Cardiac muscle cell (in vitro differentiated cells and primary cell): ENCODE results near the gene DYNLT5. TPM values are rescaled to one million over a fixed set of nuclear protein-coding genes. Genes with fewer than 3 reads are reported as not detected.
A peak's percentile ranks its signal among the peaks of the same experiment; 100 is the strongest.

Experiments
- DNase-seq, 2 donors: peaks; one replicate each; pipeline versions ENCODE4 v3.0.0 to v3.0.0-alpha.2; 2010 to 2017; ENCODE audit warnings: low read depth in 1 of 2, low spot score in 1 of 2
- H3K27ac ChIP-seq: fragments of 200-600 bp; sonication (generic); 2 replicates; pipeline ENCODE4 v1.5.1; 2016
- H3K27me3 ChIP-seq: fragments of 200-600 bp; sonication (generic); 2 replicates; pipeline ENCODE4 v1.6.0; 2016; ENCODE audit warnings: control low read depth
- H3K36me3 ChIP-seq: fragments of 200-600 bp; sonication (generic); 2 replicates; pipeline ENCODE4 v1.5.1; 2016; ENCODE audit warnings: control low read depth
- H3K4me1 ChIP-seq: fragments of 200-600 bp; sonication (generic); 2 replicates; pipeline ENCODE4 v1.8.1; 2017; ENCODE audit warnings: low read depth, mild to moderate bottlenecking, mixed run types
- H3K4me3 ChIP-seq: fragments of 200-600 bp; sonication (generic); 2 replicates; pipeline ENCODE4 v1.5.1; 2016; ENCODE audit warnings: mild to moderate bottlenecking
- H3K9me3 ChIP-seq: fragments of 200-600 bp; sonication (generic); 2 replicates; pipeline ENCODE4 v1.5.1; 2017; ENCODE audit warnings: low read depth, mild to moderate bottlenecking, control low read depth
- CTCF ChIP-seq: IDR thresholded peaks from 2 replicates; pipeline ENCODE4 v1.5.1; 2012; ENCODE audit warnings: low read depth, mild to moderate bottlenecking, low read length
- polyA plus RNA-seq: library from polyadenylated mRNA; unstranded; fragments of >200 nt; fragmentation: Nextera tagmentation; extraction: Ambion mirVana; gene quantifications from 2 replicates; pipeline ENCODE4 v1.2.1, GENCODE V29; 2016
- total RNA-seq: library from RNA; depleted of rRNA; stranded (reverse); fragments of >200 nt; gene quantifications from 2 replicates; pipeline ENCODE4 v1.2.3, GENCODE V29; 2016

The DYNLT5 gene
- total and polyA plus RNA-seq, 2 experiments from 2014 or later: 5.3 to 28.6 TPM

DNA sequence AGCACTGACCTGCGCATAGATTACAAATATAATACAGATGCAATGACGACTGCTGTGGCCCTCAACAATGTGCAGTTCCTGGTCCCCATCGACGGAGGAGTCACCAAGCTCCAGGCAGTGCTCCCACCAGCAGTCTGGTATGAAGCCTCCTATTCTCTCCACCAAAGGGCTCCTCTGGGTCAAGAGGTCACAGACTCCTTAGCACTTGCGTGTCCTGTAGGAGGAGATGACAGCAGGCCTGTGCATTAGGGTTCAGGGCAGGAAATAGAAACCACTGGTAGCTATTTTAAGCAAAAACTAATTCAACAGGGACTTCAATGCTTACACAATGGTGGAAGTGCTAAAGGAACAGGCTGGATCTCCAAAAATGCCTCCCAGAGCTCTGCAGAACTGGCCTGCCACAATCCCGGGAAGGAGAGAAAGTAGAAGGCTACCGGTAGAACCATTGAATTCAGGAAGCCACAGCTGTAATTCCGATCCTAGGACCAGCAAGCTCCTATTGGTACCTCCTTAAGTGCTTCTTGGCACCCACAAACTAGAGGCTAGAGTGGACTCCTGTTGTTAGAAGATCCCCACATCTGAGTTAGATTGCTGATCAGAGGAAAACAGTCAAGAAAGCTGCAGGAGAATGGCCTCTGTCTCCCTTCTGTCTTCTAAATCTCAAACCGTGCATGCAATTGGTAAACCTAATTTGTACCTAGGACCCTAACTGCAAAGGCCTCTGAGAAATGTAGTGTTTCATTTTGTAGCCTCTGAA lies 12.7 kb upstream of the DYNLT5 start:
- no peak for TF ChIP-seq CTCF
- H3K4me1 ChIP-seq: peaks cover 19% of the 10 kb centered on the region
- no peak overlapping the region for H3K4me3 ChIP-seq
- no peaks in the 10 kb centered on the region for H3K36me3 ChIP-seq
- H3K27ac ChIP-seq: peak overlapping the region; percentile 90
- no peaks in the 10 kb centered on the region for H3K27me3 ChIP-seq
- H3K9me3 ChIP-seq: no peaks in the 10 kb centered on the region
- DNase-seq: peak in 1 of 2 donors; percentile 54

DNA sequence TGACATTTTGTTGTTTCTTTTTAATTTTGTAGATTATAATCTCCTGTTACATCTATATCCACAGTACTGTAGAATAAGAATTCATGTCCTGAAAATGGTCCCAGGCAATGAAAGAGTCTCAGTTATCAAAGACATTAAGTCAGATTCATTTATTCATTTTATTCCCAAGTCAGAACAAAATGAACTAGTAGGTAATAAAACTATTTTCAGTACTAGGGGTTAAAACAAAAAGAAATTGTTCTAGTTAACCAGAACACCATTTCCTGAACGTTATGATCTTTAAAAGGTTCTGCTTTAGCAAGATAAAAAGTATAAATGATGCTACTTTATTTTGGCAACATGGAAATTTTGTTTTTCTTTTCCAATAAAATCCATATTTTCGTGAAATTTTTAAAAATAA lies 6.8 kb upstream of the DYNLT5 start:
- TF ChIP-seq CTCF: no peak
- Histone ChIP-seq H3K27me3 (no peaks in the 10 kb centered on the region), H3K36me3 (no peaks in the 10 kb centered on the region), H3K4me3 (no peak overlapping the region), H3K9me3 (no peaks in the 10 kb centered on the region), H3K27ac (no peak overlapping the region), H3K4me1 (peaks cover 10% of the 10 kb centered on the region)
- no peak for DNase-seq

DNA sequence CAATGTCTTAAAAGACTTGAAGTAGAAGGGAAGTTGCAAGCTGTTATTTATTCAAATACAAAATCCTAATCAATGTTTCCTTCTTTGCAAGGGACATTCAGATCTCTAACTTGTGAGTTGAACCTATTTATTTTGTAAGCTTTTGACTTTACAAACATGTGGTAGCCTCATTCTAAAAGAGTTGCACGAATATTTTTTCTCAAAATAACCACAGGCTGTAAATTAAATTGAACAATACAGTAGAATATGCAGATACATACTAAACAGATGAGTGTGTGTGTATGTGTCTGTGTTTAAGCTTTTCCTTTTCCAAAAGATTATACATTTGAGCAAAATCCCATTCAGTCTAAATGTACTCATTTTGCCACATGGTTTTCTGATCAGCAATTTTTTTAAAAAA lies 4.8 kb upstream of the DYNLT5 start:
- DNase-seq: no peak
- no peaks in the 10 kb centered on the region for H3K36me3 ChIP-seq
- H3K9me3 ChIP-seq: no peaks in the 10 kb centered on the region
- H3K4me1 ChIP-seq: peaks cover 7% of the 10 kb centered on the region
- no peak for TF ChIP-seq CTCF
- H3K27ac ChIP-seq: no peak overlapping the region
- no peak overlapping the region for H3K4me3 ChIP-seq
- no peaks in the 10 kb centered on the region for H3K27me3 ChIP-seq

DNA sequence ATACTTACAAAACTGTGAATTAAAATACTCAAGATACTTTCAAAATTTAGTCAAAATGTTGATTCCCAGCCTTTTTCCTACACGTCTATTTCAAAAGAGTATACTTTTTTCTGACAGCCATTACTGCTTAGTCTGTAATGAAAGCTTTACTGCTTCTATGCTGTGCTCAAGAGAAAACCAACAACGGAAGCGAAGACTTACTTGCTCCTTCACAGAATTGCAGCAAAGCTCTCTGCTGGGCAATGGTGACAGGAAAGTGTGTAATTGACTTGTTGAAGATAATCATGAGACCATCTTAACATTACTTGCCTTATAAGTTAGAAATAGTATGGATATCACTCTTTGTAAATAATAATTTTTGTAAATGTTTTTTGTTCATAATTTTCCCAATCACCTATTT lies 1.7 kb upstream of the DYNLT5 start:
- Histone ChIP-seq H3K4me1 (peaks cover 14% of the 10 kb centered on the region), H3K27ac (no peak overlapping the region), H3K4me3 (no peak overlapping the region), H3K27me3 (no peaks in the 10 kb centered on the region), H3K36me3 (no peaks in the 10 kb centered on the region), H3K9me3 (no peaks in the 10 kb centered on the region)
- no peak for DNase-seq
- no peak for TF ChIP-seq CTCF

GRCh38 chr1:66751160-66751559 lies 1.1 kb upstream of the DYNLT5 start:
- Histone ChIP-seq H3K4me3 (no peak overlapping the region), H3K4me1 (peaks cover 14% of the 10 kb centered on the region), H3K27ac (no peak overlapping the region), H3K27me3 (no peaks in the 10 kb centered on the region), H3K9me3 (no peaks in the 10 kb centered on the region), H3K36me3 (no peaks in the 10 kb centered on the region)
- no peak for DNase-seq
- TF ChIP-seq CTCF: no peak
